ENCODE data around the gene ASPSCR1. TPM values are rescaled to one million over a fixed set of nuclear protein-coding genes. Genes with fewer than 3 reads are reported as not detected.
A peak's percentile ranks its signal among the peaks of the same experiment; 100 is the strongest.

ASPSCR1 gene
- total RNA-seq, 1 donor from 2014 or later: 35.6 TPM

DNA sequence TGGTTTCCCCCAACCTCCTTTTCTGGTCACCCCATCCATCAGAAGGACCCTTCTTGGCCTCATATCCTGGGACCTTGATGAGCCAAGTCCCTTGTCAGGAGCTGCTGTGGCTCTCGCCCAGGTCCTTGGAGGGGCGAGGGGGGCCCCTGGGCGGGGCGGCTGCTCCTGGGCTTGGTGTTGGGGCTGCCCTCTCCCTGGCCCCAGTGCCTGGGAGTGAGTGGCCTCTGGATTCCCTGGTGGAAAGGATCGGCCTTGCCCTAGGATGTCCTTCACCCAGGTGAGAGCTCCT is 10.2 kb upstream of the ASPSCR1 start:
- Mint-ChIP-seq H3K4me1 (ENCODE audit: unreplicated experiment) (peaks cover 14% of the 10 kb centered on the region), H3K9me3 (no peaks in the 10 kb centered on the region), H3K4me3 (no peak overlapping the region), H3K27ac (no peak overlapping the region), H3K36me3 (no peaks in the 10 kb centered on the region), H3K27me3 (peaks cover 30% of the 10 kb centered on the region)
- TF ChIP-seq, protein P1, sequence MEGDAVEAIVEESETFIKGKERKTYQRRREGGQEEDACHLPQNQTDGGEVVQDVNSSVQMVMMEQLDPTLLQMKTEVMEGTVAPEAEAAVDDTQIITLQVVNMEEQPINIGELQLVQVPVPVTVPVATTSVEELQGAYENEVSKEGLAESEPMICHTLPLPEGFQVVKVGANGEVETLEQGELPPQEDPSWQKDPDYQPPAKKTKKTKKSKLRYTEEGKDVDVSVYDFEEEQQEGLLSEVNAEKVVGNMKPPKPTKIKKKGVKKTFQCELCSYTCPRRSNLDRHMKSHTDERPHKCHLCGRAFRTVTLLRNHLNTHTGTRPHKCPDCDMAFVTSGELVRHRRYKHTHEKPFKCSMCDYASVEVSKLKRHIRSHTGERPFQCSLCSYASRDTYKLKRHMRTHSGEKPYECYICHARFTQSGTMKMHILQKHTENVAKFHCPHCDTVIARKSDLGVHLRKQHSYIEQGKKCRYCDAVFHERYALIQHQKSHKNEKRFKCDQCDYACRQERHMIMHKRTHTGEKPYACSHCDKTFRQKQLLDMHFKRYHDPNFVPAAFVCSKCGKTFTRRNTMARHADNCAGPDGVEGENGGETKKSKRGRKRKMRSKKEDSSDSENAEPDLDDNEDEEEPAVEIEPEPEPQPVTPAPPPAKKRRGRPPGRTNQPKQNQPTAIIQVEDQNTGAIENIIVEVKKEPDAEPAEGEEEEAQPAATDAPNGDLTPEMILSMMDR (conservative IDR thresholded peaks at IDR 0.05): no peak
- no peak for DNase-seq (ENCODE audit: extremely low spot score, unreplicated experiment)

DNA sequence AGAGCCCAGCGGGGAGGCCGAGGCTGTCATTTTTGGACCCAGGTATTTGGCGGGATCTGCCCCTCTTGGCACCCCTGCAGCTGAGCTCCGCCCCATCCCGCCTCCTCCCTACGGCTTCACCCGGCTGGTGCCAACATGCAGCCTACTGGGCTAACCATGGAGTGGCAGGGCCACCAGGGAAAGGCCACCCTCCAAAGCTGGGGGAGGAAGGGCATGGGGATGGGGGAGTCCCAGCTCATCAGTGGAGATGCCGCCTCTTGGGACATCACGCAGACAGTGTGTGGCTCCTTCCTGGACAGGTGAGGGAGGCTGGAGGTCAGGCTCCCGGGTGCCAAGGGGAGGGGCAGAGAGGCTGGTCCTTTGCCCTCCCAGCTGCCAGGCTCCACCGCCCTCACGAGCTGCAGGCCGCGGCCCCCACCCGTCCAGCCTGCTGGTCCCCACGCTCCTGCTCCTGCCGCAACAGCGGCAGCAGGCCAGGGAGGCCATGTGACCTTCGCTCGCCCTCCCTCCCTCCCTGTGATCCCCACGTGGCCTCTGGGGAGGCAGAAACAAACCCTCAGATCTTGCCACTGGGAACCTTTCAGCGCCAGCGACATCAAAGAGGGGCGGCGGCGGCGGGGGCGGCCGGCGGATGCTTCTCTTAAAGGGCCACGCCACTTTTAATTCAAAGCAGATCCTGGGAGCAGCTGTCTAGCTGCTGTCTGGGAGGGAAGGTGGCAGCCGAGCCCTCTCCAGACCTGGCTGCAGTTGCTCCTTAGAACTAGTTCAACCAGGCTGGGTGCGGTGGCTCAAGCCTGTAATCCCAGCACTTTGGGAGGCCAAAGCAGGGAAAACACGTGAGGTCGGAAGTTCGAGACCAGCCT is 9.7 kb upstream of the ASPSCR1 start:
- TF ChIP-seq, protein P1 (conservative IDR thresholded peaks at IDR 0.05): no peak
- H3K27ac Mint-ChIP-seq: peak overlapping the region; percentile 75
- no peaks in the 10 kb centered on the region for H3K9me3 Mint-ChIP-seq
- peaks cover 25% of the 10 kb centered on the region for H3K27me3 Mint-ChIP-seq
- DNase-seq (ENCODE audit: extremely low spot score, unreplicated experiment): no peak
- H3K4me3 Mint-ChIP-seq: peak overlapping the region; percentile 72
- H3K4me1 Mint-ChIP-seq (ENCODE audit: unreplicated experiment): peaks cover 14% of the 10 kb centered on the region
- H3K36me3 Mint-ChIP-seq: no peaks in the 10 kb centered on the region

DNA sequence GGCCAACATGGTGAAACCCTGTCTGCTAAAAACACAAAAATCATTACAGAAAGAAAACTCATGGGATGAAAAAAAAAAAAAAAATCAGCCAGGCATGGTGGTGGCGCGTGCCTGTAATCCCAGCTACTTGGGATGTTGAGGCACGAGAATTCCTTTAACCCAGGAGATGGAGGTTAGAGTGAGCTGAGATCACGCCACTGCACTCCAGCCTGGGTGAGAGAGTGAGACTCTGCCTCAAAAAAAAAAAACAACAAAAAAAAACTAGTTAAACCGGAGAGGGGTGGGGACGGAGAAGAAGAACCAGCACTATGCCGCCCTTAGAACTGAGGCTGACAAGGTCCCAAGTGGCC is 9.1 kb upstream of the ASPSCR1 start:
- Mint-ChIP-seq H3K4me3 (peak overlapping the region; percentile 72), H3K27ac (peak overlapping the region; percentile 75), H3K4me1 (ENCODE audit: unreplicated experiment) (peaks cover 14% of the 10 kb centered on the region), H3K27me3 (peaks cover 19% of the 10 kb centered on the region), H3K36me3 (no peaks in the 10 kb centered on the region), H3K9me3 (no peaks in the 10 kb centered on the region)
- DNase-seq (ENCODE audit: extremely low spot score, unreplicated experiment): no peak
- TF ChIP-seq, protein P1 (conservative IDR thresholded peaks at IDR 0.05): no peak

DNA sequence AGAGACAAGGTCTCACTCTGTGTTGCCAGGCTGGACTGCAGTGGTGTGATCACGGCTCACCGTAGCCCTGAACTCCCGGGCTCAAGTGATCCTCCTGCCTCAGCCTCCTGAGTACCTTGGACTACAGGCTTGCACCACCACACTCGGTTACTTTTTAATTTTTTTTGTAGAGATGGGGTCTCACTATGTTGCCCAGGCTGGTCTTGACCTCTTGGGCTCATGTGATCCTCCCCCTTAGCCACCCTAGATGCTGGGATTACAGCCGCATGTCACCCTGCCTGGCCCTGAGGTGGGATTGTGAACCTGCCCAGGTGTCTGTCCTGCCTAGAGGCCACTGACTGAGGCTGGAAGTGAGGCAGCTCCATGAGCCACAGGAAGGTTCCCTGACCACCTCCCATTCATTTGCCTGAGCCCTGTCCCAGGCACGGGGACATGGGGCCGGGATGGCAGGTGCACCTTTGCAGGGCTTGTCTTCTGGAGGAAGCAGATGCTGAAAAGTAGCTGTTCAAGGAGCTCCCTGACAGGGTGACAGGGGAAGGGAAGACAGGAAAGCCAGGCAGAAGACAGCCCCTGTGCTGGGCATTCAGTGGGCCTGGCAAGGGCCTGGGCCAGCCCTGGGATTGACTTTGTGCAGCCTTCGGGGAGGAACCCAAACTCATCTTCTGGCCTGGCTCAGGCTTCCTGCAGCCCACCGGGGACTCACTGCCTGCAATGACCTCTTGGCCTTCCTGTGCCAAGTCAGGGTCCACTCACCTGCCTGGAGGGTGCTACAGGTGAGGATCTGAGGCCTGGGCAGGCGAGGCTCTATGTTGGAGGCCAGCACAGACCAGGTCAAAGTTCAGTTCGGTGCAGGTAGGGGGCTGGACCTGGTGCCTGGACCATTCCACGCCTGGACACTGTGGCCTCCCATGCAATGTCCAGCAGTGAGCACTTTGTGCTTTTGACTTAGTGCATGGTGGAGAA is 8.3 kb upstream of the ASPSCR1 start:
- no peaks in the 10 kb centered on the region for H3K9me3 Mint-ChIP-seq
- H3K4me1 Mint-ChIP-seq (ENCODE audit: unreplicated experiment): peaks cover 14% of the 10 kb centered on the region
- H3K36me3 Mint-ChIP-seq: no peaks in the 10 kb centered on the region
- no peak overlapping the region for H3K27ac Mint-ChIP-seq
- TF ChIP-seq, protein P1 (conservative IDR thresholded peaks at IDR 0.05): no peak
- peaks cover 11% of the 10 kb centered on the region for H3K27me3 Mint-ChIP-seq
- DNase-seq (ENCODE audit: extremely low spot score, unreplicated experiment): no peak
- no peak overlapping the region for H3K4me3 Mint-ChIP-seq

DNA sequence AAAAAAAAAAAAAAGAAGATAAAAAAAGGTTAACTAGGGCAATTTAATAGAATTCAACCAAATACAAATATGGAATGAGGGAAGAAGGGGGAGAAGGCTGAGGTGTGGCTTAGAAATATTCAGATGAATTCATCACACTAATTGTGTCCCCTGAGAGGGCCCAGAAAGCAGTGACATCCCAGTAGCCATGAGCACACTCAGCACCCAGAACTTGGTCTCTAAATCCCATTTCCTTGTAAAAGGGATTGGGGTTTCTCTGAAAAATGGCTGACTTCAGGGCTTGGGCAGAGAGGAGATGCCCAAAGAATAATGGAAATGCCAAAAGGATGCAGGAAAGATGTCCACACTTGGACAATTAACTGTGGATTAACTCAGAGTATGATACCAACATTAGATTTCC is 4.0 kb upstream of the ASPSCR1 start:
- no peaks in the 10 kb centered on the region for H3K27me3 Mint-ChIP-seq
- H3K4me1 Mint-ChIP-seq (ENCODE audit: unreplicated experiment): peaks cover 2% of the 10 kb centered on the region
- no peaks in the 10 kb centered on the region for H3K36me3 Mint-ChIP-seq
- TF ChIP-seq, protein P1 (conservative IDR thresholded peaks at IDR 0.05): no peak
- no peak overlapping the region for H3K4me3 Mint-ChIP-seq
- no peaks in the 10 kb centered on the region for H3K9me3 Mint-ChIP-seq
- no peak for DNase-seq (ENCODE audit: extremely low spot score, unreplicated experiment)
- H3K27ac Mint-ChIP-seq: no peak overlapping the region

Measured in type B pancreatic cell (in vitro differentiated cells).